GM12892 (cell line): ENCODE results near the gene IL1A.

ENCODE experiments used
- POLR2A ChIP-seq: IDR thresholded peaks from 2 replicates; pipeline ENCODE4 v1.6.1; 2011; ENCODE audit warnings: low read depth, low read length, control low read depth
- TAF1 ChIP-seq: IDR thresholded peaks from 2 replicates; pipeline ENCODE4 v1.6.1; 2011; ENCODE audit warnings: low read depth, mild to moderate bottlenecking, control low read depth, low read length, borderline replicate concordance

DNA sequence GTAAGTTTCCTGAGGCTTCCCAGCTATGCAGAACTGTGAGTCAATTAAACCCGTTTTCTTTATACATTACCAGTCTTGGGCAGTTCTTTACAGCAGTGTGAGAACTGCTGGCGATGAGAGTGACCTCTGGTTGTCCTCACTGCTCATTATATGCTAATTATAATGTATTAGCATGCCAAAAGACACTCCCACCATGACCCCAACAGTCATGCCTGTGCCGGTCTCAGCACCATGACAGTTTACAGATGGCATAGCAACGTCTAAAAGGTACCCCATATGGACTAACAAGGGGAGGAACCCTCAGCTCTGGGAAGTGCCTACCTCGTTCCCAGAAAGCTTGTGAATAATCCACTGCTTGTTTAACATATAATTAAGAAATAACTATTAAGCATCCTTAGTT, 8.1 kb upstream of the IL1A start:
- TF ChIP-seq POLR2A (no peak), TAF1 (no peak)
